K562 (cell line): ENCODE results near the gene RELL1. TPM values are rescaled to one million over a fixed set of nuclear protein-coding genes. Genes with fewer than 3 reads are reported as not detected.

Source experiments
- ATAC-seq: fragments of 200-7000 bp; cut with Tn5 transposase; 3 replicates; pipeline ENCODE4 v1.9.1; 2020; ENCODE audit warnings: moderate library complexity
- BruUV-seq: library from RNA; stranded (reverse); fragments of 400-500 nt; replicated peaks from 2 replicates; lab custom pipeline; 2021; lab: Mats Ljungman, UMichigan
- CTCF ChIA-PET: fragments of 300-600 bp; formaldehyde crosslinking; extraction: SDS; loops from one replicate; lab custom pipeline; 2021; ENCODE audit warnings: low intra/inter-chr PET ratio; lab: Yijun Ruan, JAX
- POLR2A ChIA-PET: fragments of 300-600, 350-650 bp; sonication (Branson Sonifier 250); formaldehyde crosslinking; extraction: SDS; loops from one replicate; lab custom pipeline; 2021; ENCODE audit warnings: antibody characterized with exemption, inconsistent platforms; lab: Yijun Ruan, JAX
- DNase-seq, 4 experiments: peaks; one replicate each; pipeline versions ENCODE4 v3.0.0 to v3.0.0-alpha.2; 2011 to 2018; ENCODE audit warnings: low spot score in 3 of 4, mixed read lengths in 3 of 4; ENCODE audit errors: extremely low read depth in 1 of 4
- FAIRE-seq: peaks from 2 replicates; lab custom pipeline; 2011; peaks lifted over from hg19 to GRCh38; lab: Jason Lieb, UNC
- H2AFZ ChIP-seq: 2 replicates; pipeline ENCODE4 v1.6.0; 2011; ENCODE audit warnings: low read depth, low read length, control low read depth, inconsistent platforms
- H3K27ac ChIP-seq: fragments of 200-600 bp; 3 replicates; pipeline ENCODE4 v1.8.0; 2011; ENCODE audit warnings: low read depth, mild to moderate bottlenecking, control low read depth, inconsistent platforms, low read length, moderate library complexity, mixed read lengths; ENCODE audit errors: extremely low read depth
- H3K27me3 ChIP-seq, 2 experiments: fragments of 300-600 bp in 1 of 2; 2 replicates in 1 of 2; 3 replicates in 1 of 2; pipeline versions ENCODE4 v1.6.0 to v1.8.0; 2011; ENCODE audit warnings: inconsistent platforms in 2 of 2, low read length in 2 of 2, mild to moderate bottlenecking in 1 of 2, mixed read lengths in 1 of 2, moderate library complexity in 1 of 2; ENCODE audit not compliant: control insufficient read depth in 2 of 2, insufficient read depth in 2 of 2
- H3K36me3 ChIP-seq: fragments of 300-600 bp; 3 replicates; pipeline ENCODE4 v1.8.0; 2011; ENCODE audit warnings: mild to moderate bottlenecking, low read length, inconsistent platforms; ENCODE audit not compliant: control insufficient read depth, insufficient read depth
- H3K4me1 ChIP-seq, 2 experiments: fragments of 200-600 bp in 1 of 2; replicated peaks in 1 of 2; 2 replicates in 1 of 2; 3 replicates in 1 of 2; pipeline versions ENCODE4 v1.5.1 to v1.8.0; 2011; ENCODE audit warnings: inconsistent platforms in 2 of 2, low read length in 2 of 2, mild to moderate bottlenecking in 1 of 2, mixed read lengths in 1 of 2, moderate library complexity in 1 of 2; ENCODE audit not compliant: control insufficient read depth in 2 of 2, insufficient read depth in 2 of 2
- H3K4me2 ChIP-seq: 2 replicates; pipeline ENCODE4 v1.6.1; 2011; ENCODE audit warnings: low read length, control low read depth, inconsistent platforms, mixed read lengths; ENCODE audit not compliant: insufficient read depth
- H3K4me3 ChIP-seq: fragments of 200-600 bp; sonication (generic), shearing (Covaris generic); 2 replicates; pipeline ENCODE4 v1.5.1; 2016; ENCODE audit warnings: control low read depth, inconsistent platforms
- H3K79me2 ChIP-seq: fragments of 200-600 bp; 3 replicates; pipeline ENCODE4 v1.8.0; 2011; ENCODE audit warnings: low read length, inconsistent platforms; ENCODE audit not compliant: control insufficient read depth, insufficient read depth
- H3K9ac ChIP-seq, 2 experiments: 2 replicates each; pipeline versions ENCODE4 v1.6.0 to v1.6.1; 2011; ENCODE audit warnings: low read depth in 2 of 2, low read length in 2 of 2, control low read depth in 1 of 2, inconsistent platforms in 1 of 2, mild to moderate bottlenecking in 1 of 2, mixed read lengths in 1 of 2; ENCODE audit not compliant: insufficient read depth in 1 of 2
- H3K9me1 ChIP-seq: one replicate; pipeline ENCODE4 v1.6.0; 2011; ENCODE audit warnings: inconsistent platforms, mild to moderate bottlenecking, low read length, moderate library complexity; ENCODE audit not compliant: control insufficient read depth, insufficient read depth
- H3K9me3 ChIP-seq: replicated peaks from 2 replicates; pipeline ENCODE4 v1.5.1; 2011; ENCODE audit warnings: low read depth, low read length, inconsistent platforms; ENCODE audit not compliant: control insufficient read depth, insufficient read depth
- H4K20me1 ChIP-seq: replicated peaks from 2 replicates; pipeline ENCODE4 v1.6.1; 2011; ENCODE audit warnings: low read length, inconsistent platforms, mixed read lengths; ENCODE audit not compliant: control insufficient read depth, insufficient read depth
- CREM ChIP-seq: IDR thresholded peaks from 2 replicates; pipeline ENCODE4 v1.6.1; 2014; ENCODE audit warnings: antibody characterized with exemption, low read depth
- GABPA ChIP-seq: fragments of 200-800 bp; sonication (Bioruptor generic); conservative IDR thresholded peaks from 2 replicates; pipeline ENCODE4 v1.6.1; 2016; ENCODE audit warnings: low read depth, missing genetic modification characterization, missing compliant biosample characterization
- WGBS: fragments of 100-300 bp; shearing (Covaris generic); methylation state at CpG from one replicate; pipeline ENCODE4 v1.1.6; 2016; ENCODE audit warnings: low coverage, mixed read lengths; ENCODE audit not compliant: insufficient coverage; ENCODE audit errors: missing lambda C conversion rate; 5-methylcytosine and 5-hydroxymethylcytosine counted together
- in situ Hi-C: fragments of 300-500 bp; cut with MboI; formaldehyde crosslinking; loops from 4 replicates; pipeline ENCODE4 v1.15.0; 2018; ENCODE audit warnings: inconsistent platforms, mixed read lengths
- intact Hi-C: fragments of 100-400 bp; cut with micrococcal nuclease; formaldehyde crosslinking; loops from 2 replicates; pipeline ENCODE4 v1.14.2; 2022
- polyA plus RNA-seq, 8 experiments: library from polyadenylated mRNA; depleted of rRNA in 4 of 8; stranded (reverse) in 5 of 8; unstranded in 3 of 8; fragments of >200 nt; fragmentation: Nextera tagmentation in 2 of 8; fragmentation: Illumina TruSeq in 1 of 8; extraction: Ambion mirVana in 2 of 8; extraction: Trizol in 1 of 8; gene quantifications; 2 replicates each; pipeline versions ENCODE4 v1.2.1 to v1.2.3, GENCODE V29; 2011 to 2014; ENCODE audit warnings: inconsistent platforms in 1 of 8, missing spikeins in 1 of 8
- total RNA-seq, 7 experiments: library from RNA; depleted of rRNA in 6 of 7; stranded (reverse); fragments of >200 nt in 6 of 7; fragmentation: Illumina TruSeq in 2 of 7; extraction: Trizol in 2 of 7; gene quantifications; 2 replicates each; pipeline versions ENCODE4 v1.2.1 to v1.2.3, GENCODE V29; 2011 to 2021; ENCODE audit warnings: low replicate concordance in 1 of 7
- TF ChIP-seq, protein P1 (sequence below): fragments of 250-450 bp; sonication (Bioruptor Pico); IDR thresholded peaks from 2 replicates; pipeline ENCODE4 v1.8.0; 2022; ENCODE audit warnings: inconsistent platforms
- TF ChIP-seq, protein P2 (sequence below): fragments of 450-650 bp; IDR thresholded peaks from 2 replicates; pipeline ENCODE4 v1.6.1; 2017; ENCODE audit warnings: antibody characterized with exemption

RELL1 gene
- total and polyA plus RNA-seq, 9 of the 15 experiments (the other 6 are each of a cell fraction or from before 2014, with no cell fraction given), result 0.06 to 3.5 (median 1.7) TPM; not detected in 1

DNA sequence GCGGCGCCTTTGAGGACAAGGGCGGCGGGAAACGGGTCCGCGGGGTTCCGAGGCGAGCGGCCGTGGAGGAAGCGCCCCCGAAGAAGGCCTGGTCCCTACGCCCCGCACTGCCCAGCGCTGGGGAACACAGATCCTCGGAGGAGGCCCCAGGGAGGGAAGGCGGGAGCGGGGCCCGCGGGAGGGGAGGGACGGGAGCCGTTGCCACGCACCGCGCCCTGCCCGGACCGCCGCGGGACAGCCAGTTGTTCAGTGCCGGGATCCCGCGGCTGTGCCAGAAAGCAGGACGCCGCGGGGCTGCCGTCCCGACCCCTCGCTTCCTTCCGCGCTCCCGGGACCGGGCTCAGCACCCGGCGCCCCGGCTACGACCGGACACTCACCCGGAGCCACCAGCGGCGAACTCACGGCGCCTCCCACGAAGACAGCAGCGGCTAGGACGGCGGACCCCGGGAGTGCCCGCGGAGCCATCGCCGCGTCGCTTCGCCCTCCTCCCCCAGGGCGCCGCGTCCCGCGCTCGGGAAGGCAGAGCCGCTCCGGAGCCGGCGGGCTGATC, 278 bp downstream of the RELL1 start (continued):
- TF ChIP-seq CREM, result no peak

DNA sequence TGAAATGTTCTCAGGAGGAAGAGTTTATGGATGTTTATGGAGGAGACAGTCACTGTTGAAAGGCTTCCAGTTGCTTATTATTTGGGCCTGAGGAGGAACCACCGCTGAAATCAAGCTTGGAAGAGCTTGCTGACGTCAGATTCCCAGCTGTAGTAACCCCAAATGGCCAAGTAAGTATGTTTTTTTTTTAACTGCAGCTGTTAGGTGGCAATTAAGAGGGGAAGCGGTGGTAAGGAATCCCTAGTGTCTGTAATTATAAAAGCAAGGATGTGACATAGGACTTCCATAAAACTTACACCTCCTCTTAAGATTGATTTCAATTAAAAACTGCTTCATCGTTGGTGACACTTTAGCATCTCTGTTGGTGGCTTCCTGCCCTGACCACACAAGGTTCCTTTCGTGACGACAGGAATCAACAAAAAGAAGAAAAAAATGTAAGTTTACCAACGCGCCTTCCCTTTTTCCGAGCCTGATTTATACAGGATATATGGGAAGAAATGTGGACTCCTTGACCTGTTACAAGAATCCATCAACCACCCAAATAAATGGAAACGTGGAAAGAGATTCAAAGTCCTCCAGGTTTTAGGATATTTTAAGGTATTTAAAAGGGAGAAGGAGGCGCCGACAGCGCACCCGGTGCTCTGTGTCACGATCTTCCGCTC, 884 bp downstream of the RELL1 start:
- Histone ChIP-seq H3K79me2 (no peaks in the 10 kb centered on the region), H3K4me1 (peaks cover 9 to 14% of the 10 kb centered on the region in 2 experiments; a peak in 4 of 5 replicates), H3K9me1 (no peaks in the 10 kb centered on the region), H3K36me3 (no peaks in the 10 kb centered on the region), H2AFZ (peak overlapping the region; percentile 91), H3K27me3 (no peaks in the 10 kb centered on the region; a peak in 1 of 5 replicates), H3K4me2 (peak overlapping the region; percentile 77), H3K9me3 (no peaks in the 10 kb centered on the region), H3K4me3 (peak overlapping the region; percentile 64), H3K9ac (peak overlapping the region; percentile 74 to 92; a peak in 3 of 4 replicates)
- intact Hi-C loops (loop anchor here (10.0 kb wide), 1 partner anchor 80 kb away; no protein-coding TSS in a partner anchor), in situ Hi-C loops (no loop called here)
- POLR2A ChIA-PET, result no interaction called here
- CTCF ChIA-PET, result no interaction called here
- ATAC-seq (no peak), DNase-seq (peak in 1 of 4 experiments; percentile 6), FAIRE-seq (no peak)
- TF ChIP-seq, protein P1, sequence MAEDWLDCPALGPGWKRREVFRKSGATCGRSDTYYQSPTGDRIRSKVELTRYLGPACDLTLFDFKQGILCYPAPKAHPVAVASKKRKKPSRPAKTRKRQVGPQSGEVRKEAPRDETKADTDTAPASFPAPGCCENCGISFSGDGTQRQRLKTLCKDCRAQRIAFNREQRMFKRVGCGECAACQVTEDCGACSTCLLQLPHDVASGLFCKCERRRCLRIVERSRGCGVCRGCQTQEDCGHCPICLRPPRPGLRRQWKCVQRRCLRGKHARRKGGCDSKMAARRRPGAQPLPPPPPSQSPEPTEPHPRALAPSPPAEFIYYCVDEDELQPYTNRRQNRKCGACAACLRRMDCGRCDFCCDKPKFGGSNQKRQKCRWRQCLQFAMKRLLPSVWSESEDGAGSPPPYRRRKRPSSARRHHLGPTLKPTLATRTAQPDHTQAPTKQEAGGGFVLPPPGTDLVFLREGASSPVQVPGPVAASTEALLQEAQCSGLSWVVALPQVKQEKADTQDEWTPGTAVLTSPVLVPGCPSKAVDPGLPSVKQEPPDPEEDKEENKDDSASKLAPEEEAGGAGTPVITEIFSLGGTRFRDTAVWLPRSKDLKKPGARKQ (CRISPR knock-in tag), result 0 out of 2 replicates have a peak, but pooled peaks have one; percentile 34
- 0 out of 2 replicates have a peak, but pooled peaks have one; percentile 26 for TF ChIP-seq GABPA (tag)
- TF ChIP-seq, protein P2, sequence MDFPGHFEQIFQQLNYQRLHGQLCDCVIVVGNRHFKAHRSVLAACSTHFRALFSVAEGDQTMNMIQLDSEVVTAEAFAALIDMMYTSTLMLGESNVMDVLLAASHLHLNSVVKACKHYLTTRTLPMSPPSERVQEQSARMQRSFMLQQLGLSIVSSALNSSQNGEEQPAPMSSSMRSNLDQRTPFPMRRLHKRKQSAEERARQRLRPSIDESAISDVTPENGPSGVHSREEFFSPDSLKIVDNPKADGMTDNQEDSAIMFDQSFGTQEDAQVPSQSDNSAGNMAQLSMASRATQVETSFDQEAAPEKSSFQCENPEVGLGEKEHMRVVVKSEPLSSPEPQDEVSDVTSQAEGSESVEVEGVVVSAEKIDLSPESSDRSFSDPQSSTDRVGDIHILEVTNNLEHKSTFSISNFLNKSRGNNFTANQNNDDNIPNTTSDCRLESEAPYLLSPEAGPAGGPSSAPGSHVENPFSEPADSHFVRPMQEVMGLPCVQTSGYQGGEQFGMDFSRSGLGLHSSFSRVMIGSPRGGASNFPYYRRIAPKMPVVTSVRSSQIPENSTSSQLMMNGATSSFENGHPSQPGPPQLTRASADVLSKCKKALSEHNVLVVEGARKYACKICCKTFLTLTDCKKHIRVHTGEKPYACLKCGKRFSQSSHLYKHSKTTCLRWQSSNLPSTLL, result no peak
- TF ChIP-seq, all 486 proteins: peak for 2
- H3K27ac ChIP-seq, result no peak overlapping the region
- no peaks in the 10 kb centered on the region for H4K20me1 ChIP-seq
- BruUV-seq, result TSS peak; percentile 63
- 24% methylated on average over 11 of the region's 16 CpGs for WGBS
